Hematopoietic multipotent progenitor cell treated with erythropoietin and hydrocortisone succinate and interleukin-3 and kit ligand, for 15 days (in vitro differentiated cells): ENCODE measurements around the gene IDUA.
"Not testable (repeated sequence)": the region's sequence is repeated elsewhere in the genome, so short reads cannot be mapped to it uniquely, and the experiment has no call there.

Experiments
- DNase-seq: peaks from one replicate; pipeline ENCODE4 v3.0.0-alpha.2; 2015; ENCODE audit warnings: low spot score

IDUA gene

GRCh38 chr4:967113-968104 lies 19.4 kb upstream of the IDUA start:
- no peak for DNase-seq

GRCh38 chr4:968221-968620 lies 18.6 kb upstream of the IDUA start:
- no peak for DNase-seq

- no peak for DNase-seq
Observed at GRCh38 chr4:968621-969394, 18.0 kb upstream of the IDUA start.

- no peak for DNase-seq
Observed at GRCh38 chr4:970046-970745, 16.6 kb upstream of the IDUA start.

GRCh38 chr4:970854-971520 lies 15.9 kb upstream of the IDUA start:
- no peak for DNase-seq

- no peak for DNase-seq
Observed at GRCh38 chr4:971666-972500, 15.0 kb upstream of the IDUA start.

GRCh38 chr4:972651-973424 lies 14.0 kb upstream of the IDUA start:
- DNase-seq, result peak; percentile 49

GRCh38 chr4:973431-974397 lies 13.1 kb upstream of the IDUA start, which contains the start of gene DGKQ:
Gene DGKQ, minus strand, starts transcription at chr4:973569. Its CDS starts 87 bp downstream, at chr4:973482.
- peak; percentile 85 for DNase-seq

- no peak for DNase-seq
Observed at GRCh38 chr4:974668-975067, 12.2 kb upstream of the IDUA start.

- not testable (repeated sequence) for DNase-seq
Observed at GRCh38 chr4:976016-976415, 10.8 kb upstream of the IDUA start.

- no peak for DNase-seq
Observed at GRCh38 chr4:978957-979701, 7.7 kb upstream of the IDUA start.

- no peak for DNase-seq
Observed at GRCh38 chr4:982291-982690, 4.6 kb upstream of the IDUA start.

- no peak for DNase-seq
Observed at GRCh38 chr4:982814-983213, 4.0 kb upstream of the IDUA start.

GRCh38 chr4:984336-985054 lies 2.3 kb upstream of the IDUA start:
- DNase-seq, result no peak

GRCh38 chr4:985123-985830 lies 1.6 kb upstream of the IDUA start:
- DNase-seq, result peak; percentile 69

GRCh38 chr4:986428-986878 lies 391 bp upstream of the IDUA start:
- DNase-seq, result no peak
